HepG2 (cell line): ENCODE measurements around the gene MARCHF2. TPM values are rescaled to one million over a fixed set of nuclear protein-coding genes. Genes with fewer than 3 reads are reported as not detected.

Experiments
- ATAC-seq: fragments of 200-7000 bp; cut with Tn5 transposase; 3 replicates; pipeline ENCODE4 v1.9.1; 2020; ENCODE audit warnings: mild to moderate bottlenecking, moderate library complexity
- BruUV-seq: library from RNA; stranded (reverse); fragments of 400-500 nt; replicated peaks from 2 replicates; lab custom pipeline; 2021; lab: Mats Ljungman, UMichigan
- CTCF ChIA-PET: fragments of 300-600 bp; formaldehyde crosslinking; extraction: SDS; loops from one replicate; lab custom pipeline; 2021; ENCODE audit warnings: low total read pairs, inconsistent platforms, low intra/inter-chr PET ratio; lab: Yijun Ruan, JAX
- POLR2A ChIA-PET: fragments of 350-600 bp; sonication (Branson Sonifier 250); formaldehyde crosslinking; loops from one replicate; lab custom pipeline; 2020; ENCODE audit warnings: antibody characterized with exemption, inconsistent platforms; lab: Yijun Ruan, JAX
- DNase-seq: peaks from one replicate; pipeline ENCODE4 v3.0.0-alpha.2; 2015; ENCODE audit warnings: low spot score
- FAIRE-seq: peaks from 3 replicates; lab custom pipeline; 2011; peaks lifted over from hg19 to GRCh38; lab: Jason Lieb, UNC
- H2AFZ ChIP-seq: one replicate; pipeline ENCODE4 v1.6.1; 2011; ENCODE audit warnings: low read length, inconsistent platforms
- H3K27ac ChIP-seq: fragments of 300-600 bp; 3 replicates; pipeline ENCODE4 v1.8.0; 2011; ENCODE audit warnings: mixed run types, mild to moderate bottlenecking, mixed read lengths, low read length, inconsistent platforms; ENCODE audit not compliant: insufficient read depth; ENCODE audit errors: extremely low read length
- H3K27me3 ChIP-seq, 2 experiments: fragments of 200-600 bp in 1 of 2; 2 replicates in 1 of 2; 3 replicates in 1 of 2; pipeline versions ENCODE4 v1.6.0 to v1.8.0; 2011; ENCODE audit warnings: low read length in 2 of 2, mild to moderate bottlenecking in 2 of 2, moderate library complexity in 2 of 2, inconsistent platforms in 1 of 2; ENCODE audit not compliant: insufficient read depth in 2 of 2, control insufficient read depth in 1 of 2
- H3K36me3 ChIP-seq, 2 experiments: fragments of 200-600 bp in 1 of 2; replicated peaks in 1 of 2; 2 replicates in 1 of 2; 3 replicates in 1 of 2; pipeline versions ENCODE4 v1.5.1 to v1.8.0; 2011; ENCODE audit warnings: low read length in 2 of 2, inconsistent platforms in 1 of 2; ENCODE audit not compliant: insufficient read depth in 2 of 2, control insufficient read depth in 1 of 2
- H3K4me1 ChIP-seq: 2 replicates; pipeline ENCODE4 v1.5.1; 2012; ENCODE audit warnings: low read length, inconsistent platforms; ENCODE audit not compliant: insufficient read depth
- H3K4me2 ChIP-seq: 2 replicates; pipeline ENCODE4 v1.6.0; 2011; ENCODE audit warnings: low read depth, low read length, inconsistent platforms
- H3K4me3 ChIP-seq, 3 experiments: fragments of 200-600 bp in 1 of 3; sonication (generic), shearing (Covaris generic) in 1 of 3; replicated peaks in 1 of 3; 2 replicates each; pipeline ENCODE4 v1.5.1; 2011 to 2016; ENCODE audit warnings: low read length in 3 of 3, inconsistent platforms in 2 of 3, low read depth in 2 of 3, mild to moderate bottlenecking in 2 of 3, control low read depth in 1 of 3, mixed read lengths in 1 of 3; ENCODE audit not compliant: insufficient read depth in 1 of 3
- H3K79me2 ChIP-seq: one replicate; pipeline ENCODE4 v1.6.1; 2011; ENCODE audit warnings: low read length, inconsistent platforms; ENCODE audit not compliant: insufficient read depth
- H3K9ac ChIP-seq: 2 replicates; pipeline ENCODE4 v1.6.0; 2011; ENCODE audit warnings: mild to moderate bottlenecking, low read depth, low read length, inconsistent platforms; ENCODE audit not compliant: insufficient read depth
- H3K9me3 ChIP-seq: 2 replicates; pipeline ENCODE4 v1.5.1; 2012; ENCODE audit warnings: mild to moderate bottlenecking, low read length
- H4K20me1 ChIP-seq: 2 replicates; pipeline ENCODE4 v1.6.0; 2011; ENCODE audit warnings: inconsistent platforms, mild to moderate bottlenecking, low read length, moderate library complexity; ENCODE audit not compliant: insufficient read depth
- ADNP ChIP-seq: sonication (generic); formaldehyde crosslinking; IDR thresholded peaks from 2 replicates; pipeline ENCODE4 v1.4.0; 2020; ENCODE audit warnings: missing genetic modification reagents
- ATF2 ChIP-seq: sonication (generic); formaldehyde crosslinking; IDR thresholded peaks from 2 replicates; pipeline ENCODE4 v1.4.0; 2020; ENCODE audit warnings: missing genetic modification reagents
- CBX1 ChIP-seq: IDR thresholded peaks from one replicate; pipeline ENCODE4 v1.6.1; 2016; ENCODE audit warnings: antibody characterized with exemption, low read depth
- CREB1 ChIP-seq, 2 experiments: fragments of 450-650 bp in 1 of 2; IDR thresholded peaks; 2 replicates each; pipeline ENCODE4 v1.6.1; 2016 to 2017; ENCODE audit warnings: control low read depth in 1 of 2, mild to moderate bottlenecking in 1 of 2, missing compliant biosample characterization in 1 of 2, missing genetic modification characterization in 1 of 2
- HINFP ChIP-seq: sonication (generic); formaldehyde crosslinking; IDR thresholded peaks from 2 replicates; pipeline ENCODE4 v1.4.0; 2020; ENCODE audit warnings: low read depth, mild to moderate bottlenecking, missing genetic modification reagents
- HMG20A ChIP-seq: IDR thresholded peaks from 2 replicates; pipeline ENCODE4 v1.6.1; 2016; ENCODE audit warnings: borderline replicate concordance
- KAT2B ChIP-seq: fragments of 150-350 bp; IDR thresholded peaks from 2 replicates; pipeline ENCODE4 v1.6.1; 2014; ENCODE audit warnings: low read depth, low read length, borderline replicate concordance
- PHF5A ChIP-seq: IDR thresholded peaks from one replicate; pipeline ENCODE4 v1.6.1; 2018; ENCODE audit warnings: low read depth, missing genetic modification reagents; ENCODE audit not compliant: unreplicated experiment
- POGZ ChIP-seq: sonication (generic); formaldehyde crosslinking; IDR thresholded peaks from 2 replicates; pipeline ENCODE4 v1.4.0; 2020; ENCODE audit warnings: mild to moderate bottlenecking, missing genetic modification reagents
- ZNF383 ChIP-seq: sonication (generic); formaldehyde crosslinking; IDR thresholded peaks from 2 replicates; pipeline ENCODE4 v1.4.0; 2020; ENCODE audit warnings: missing genetic modification reagents, mild to moderate bottlenecking, borderline replicate concordance
- ZNF672 ChIP-seq: sonication (generic); formaldehyde crosslinking; IDR thresholded peaks from 2 replicates; pipeline ENCODE4 v1.8.1; 2022; ENCODE audit warnings: missing genetic modification reagents
- ZNF678 ChIP-seq: sonication (generic); formaldehyde crosslinking; IDR thresholded peaks from 2 replicates; pipeline ENCODE4 v1.4.0; 2020; ENCODE audit warnings: mild to moderate bottlenecking, missing genetic modification reagents
- ZNF687 ChIP-seq: sonication (generic); formaldehyde crosslinking; IDR thresholded peaks from 2 replicates; pipeline ENCODE4 v1.5.1; 2020; ENCODE audit warnings: mild to moderate bottlenecking, missing genetic modification reagents, moderate library complexity
- ZNF770 ChIP-seq: sonication (generic); formaldehyde crosslinking; IDR thresholded peaks from 2 replicates; pipeline ENCODE4 v1.5.0; 2020; ENCODE audit warnings: mild to moderate bottlenecking, missing genetic modification reagents
- WGBS: methylation state at CpG from one replicate; pipeline ENCODE4 v1.1.6; 2017; ENCODE audit warnings: low lambda C conversion rate; 5-methylcytosine and 5-hydroxymethylcytosine counted together
- in situ Hi-C: cut with HindIII; loops from 2 replicates; pipeline ENCODE4 v1.10.0; 2017; ENCODE audit warnings: low pct_unique_long_range_greater_than_20kb; ENCODE audit not compliant: extremely low pct_ligation_motif_present
- intact Hi-C: fragments of 100-400 bp; cut with micrococcal nuclease; formaldehyde crosslinking; loops from one replicate; pipeline ENCODE4 v1.10.0; 2022; ENCODE audit not compliant: unreplicated experiment
- polyA plus RNA-seq, 8 experiments: library from polyadenylated mRNA; depleted of rRNA in 3 of 8; stranded (reverse) in 7 of 8; unstranded in 1 of 8; fragments of >200 nt; fragmentation: Illumina TruSeq in 4 of 8; extraction: Trizol in 4 of 8; gene quantifications; 2 replicates each; pipeline versions ENCODE4 v1.2.1 to v1.2.3, GENCODE V29; 2011 to 2016; ENCODE audit warnings: low read depth in 4 of 8, missing spikeins in 1 of 8, mixed read lengths in 1 of 8; ENCODE audit not compliant: insufficient read depth in 1 of 8
- total RNA-seq, 5 experiments: library from RNA; depleted of rRNA; stranded (reverse); fragments of >200 nt; fragmentation: Illumina TruSeq; extraction: Trizol; gene quantifications; 2 replicates each; pipeline ENCODE4 v1.2.3, GENCODE V29; 2016; ENCODE audit warnings: low read depth in 1 of 5

The MARCHF2 gene
- total and polyA plus RNA-seq, 2 of the 13 experiments (the other 11 are each of a cell fraction or from before 2014, with no cell fraction given), result 12.7 to 13.0 TPM

GRCh38 chr19:8391198-8392016 lies 21.7 kb upstream of the MARCHF2 start:
- TSS peak; percentile 71 for BruUV-seq
- POLR2A ChIA-PET, result interaction anchor here (0.6 to 3.0 kb wide), 27 partner anchors 9 to 135 kb away, joined by 3 to 41 read pairs (median 6); partner anchors contain the start of genes ANGPTL4, HNRNPM, MARCHF2 and NDUFA7
- intact Hi-C loops, result no loop called here
- WGBS, result 66% methylated on average over 14 of the region's 23 CpGs
- CTCF ChIA-PET, result interaction anchor here (1.4 kb wide), 1 partner anchor 38 kb away, joined by 3 read pairs; no protein-coding TSS in a partner anchor
- ATAC-seq (no peak), FAIRE-seq (no peak), DNase-seq (no peak)
- Histone ChIP-seq H3K27ac (peak overlapping the region; percentile 53), H3K4me2 (peak overlapping the region; percentile 95), H3K79me2 (peaks cover 43% of the 10 kb centered on the region), H3K4me1 (peaks cover 89% of the 10 kb centered on the region), H2AFZ (no peak overlapping the region), H4K20me1 (peaks cover 9% of the 10 kb centered on the region), H3K4me3 (peak overlapping the region; percentile 49 to 69 (median 58)), H3K9me3 (no peaks in the 10 kb centered on the region), H3K27me3 (no peaks in the 10 kb centered on the region), H3K36me3 (no peaks in the 10 kb centered on the region), H3K9ac (peak overlapping the region; percentile 64)
- in situ Hi-C loops, result no loop called here
- TF ChIP-seq ZNF687 (peak; percentile 76), HINFP (CRISPR knock-in tag) (0 out of 2 replicates have a peak, but pooled peaks have one; percentile 3), ATF2 (CRISPR knock-in tag) (no peak), ZNF672 (CRISPR knock-in tag) (no peak), CREB1 (IDR thresholded peaks at IDR 0.05) (no peak), CREB1 (CRISPR knock-in tag; IDR thresholded peaks at IDR 0.05) (no peak), PHF5A (CRISPR knock-in tag) (no peak), ZNF383 (CRISPR knock-in tag) (no peak), POGZ (CRISPR knock-in tag) (0 out of 2 replicates have a peak, but pooled peaks have one; percentile 31), ZNF678 (no peak), HMG20A (CRISPR knock-in tag) (no peak), KAT2B (no peak), ZNF770 (CRISPR knock-in tag) (0 out of 2 replicates have a peak, but pooled peaks have one; percentile 17), ADNP (no peak), CBX1 (no peak)
